Epithelial cell of proximal tubule (primary cell): ENCODE measurements around the gene RXYLT1. TPM values are rescaled to one million over a fixed set of nuclear protein-coding genes. Genes with fewer than 3 reads are reported as not detected.

ENCODE experiments used
- DNase-seq: peaks from one replicate; pipeline ENCODE4 v3.0.0-alpha.2; 2011; ENCODE audit warnings: low read depth
- H3K4me3 ChIP-seq: 2 replicates; pipeline ENCODE4 v1.5.1; 2011; ENCODE audit warnings: low read depth, mild to moderate bottlenecking, low read length
- CTCF ChIP-seq: conservative IDR thresholded peaks from 2 replicates; pipeline ENCODE4 v1.5.1; 2012; ENCODE audit warnings: low read depth, mild to moderate bottlenecking, low read length
- total RNA-seq: library from RNA; depleted of rRNA; stranded (reverse); fragments of >200 nt; gene quantifications from 2 replicates; pipeline ENCODE4 v1.2.3, GENCODE V29; 2015

Gene RXYLT1
- total RNA-seq, 1 donor from 2014 or later = 12.3 TPM

- peak; percentile 53 for TF ChIP-seq CTCF
- no peak for DNase-seq
- no peak overlapping the region for H3K4me3 ChIP-seq
Observed at GRCh38 chr12:63753743-63754142, 26.0 kb upstream of the RXYLT1 start.

- no peak for DNase-seq
- H3K4me3 ChIP-seq = no peak overlapping the region
- no peak for TF ChIP-seq CTCF
Observed at GRCh38 chr12:63764481-63764880, 15.2 kb upstream of the RXYLT1 start.

GRCh38 chr12:63766498-63766897 lies 13.2 kb upstream of the RXYLT1 start:
- DNase-seq = no peak
- TF ChIP-seq CTCF = no peak
- no peak overlapping the region for H3K4me3 ChIP-seq

GRCh38 chr12:63770375-63770774 lies 9.3 kb upstream of the RXYLT1 start:
- no peak overlapping the region for H3K4me3 ChIP-seq
- DNase-seq = no peak
- TF ChIP-seq CTCF = no peak

GRCh38 chr12:63777340-63777739 lies 2.4 kb upstream of the RXYLT1 start:
- H3K4me3 ChIP-seq = no peak overlapping the region
- no peak for DNase-seq
- TF ChIP-seq CTCF = no peak

GRCh38 chr12:63782466-63782865 lies 2.8 kb downstream of the RXYLT1 start:
- TF ChIP-seq CTCF = no peak
- DNase-seq = no peak
- H3K4me3 ChIP-seq = no peak overlapping the region

DNA sequence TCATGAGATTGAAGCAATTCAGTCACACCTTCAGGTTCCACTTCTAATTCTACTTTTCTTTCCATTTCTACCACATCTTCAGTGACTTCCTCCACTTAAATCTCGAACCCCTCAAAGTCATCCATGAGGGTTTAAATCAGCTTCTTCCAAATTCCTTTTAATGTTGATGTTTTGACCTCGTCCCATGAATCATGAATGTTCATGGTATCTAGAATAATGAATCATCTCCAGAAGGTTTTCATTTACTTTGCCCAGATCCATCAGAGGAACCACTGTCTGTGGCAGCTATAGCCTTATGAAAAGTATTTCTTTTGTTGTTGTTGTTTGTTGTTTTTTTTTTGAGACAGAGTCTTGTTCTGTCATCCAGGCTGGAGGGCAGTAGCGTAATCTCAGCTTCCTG lies 7.6 kb downstream of the RXYLT1 start:
- no peak for DNase-seq

More for the DNA sequence above, 7.6 kb downstream of the RXYLT1 start:
- no peak overlapping the region for H3K4me3 ChIP-seq
- TF ChIP-seq CTCF = no peak
